GM06990 (cell line): Measurements from ENCODE around the gene SMARCAD1.

Source experiments
- DNase-seq: peaks from one replicate; pipeline ENCODE4 v3.0.0-alpha.2; 2011; ENCODE audit not compliant: insufficient read length; ENCODE audit errors: extremely low read depth
- H3K27me3 ChIP-seq: replicated peaks from 2 replicates; pipeline ENCODE4 v1.6.0; 2011; ENCODE audit warnings: low read length; ENCODE audit not compliant: control insufficient read depth, insufficient read depth
- H3K36me3 ChIP-seq: 2 replicates; pipeline ENCODE4 v1.5.1; 2011; ENCODE audit warnings: low read length; ENCODE audit not compliant: control insufficient read depth, insufficient read depth
- H3K4me3 ChIP-seq: replicated peaks from 2 replicates; pipeline ENCODE4 v1.5.1; 2011; ENCODE audit warnings: low read depth, mild to moderate bottlenecking, control low read depth, low read length
- CTCF ChIP-seq: IDR thresholded peaks from 2 replicates; pipeline ENCODE4 v1.5.1; 2011; ENCODE audit warnings: low read length, control low read depth, mild to moderate bottlenecking, inconsistent platforms; ENCODE audit not compliant: insufficient read depth, poor library complexity, severe bottlenecking

Gene SMARCAD1

GRCh38 chr4:94298725-94299252 lies 91.1 kb downstream of the SMARCAD1 start:
- Histone ChIP-seq H3K36me3 (no peaks in the 10 kb centered on the region), H3K27me3 (no peaks in the 10 kb centered on the region), H3K4me3 (no peak overlapping the region)
- no peak for DNase-seq
- no peak for TF ChIP-seq CTCF

GRCh38 chr4:94302191-94302590 lies 94.5 kb downstream of the SMARCAD1 start:
- Histone ChIP-seq H3K36me3 (no peaks in the 10 kb centered on the region), H3K27me3 (no peaks in the 10 kb centered on the region), H3K4me3 (no peak overlapping the region)
- DNase-seq: no peak
- TF ChIP-seq CTCF: no peak

- DNase-seq: no peak
- TF ChIP-seq CTCF: peak; percentile 57
- no peaks in the 10 kb centered on the region for H3K36me3 ChIP-seq
- H3K4me3 ChIP-seq: no peak overlapping the region
- no peaks in the 10 kb centered on the region for H3K27me3 ChIP-seq
Observed at GRCh38 chr4:94304365-94304971, 96.8 kb downstream of the SMARCAD1 start.

- no peaks in the 10 kb centered on the region for H3K36me3 ChIP-seq
- no peak for TF ChIP-seq CTCF
- no peaks in the 10 kb centered on the region for H3K27me3 ChIP-seq
- DNase-seq: no peak
- no peak overlapping the region for H3K4me3 ChIP-seq
Observed at GRCh38 chr4:94305466-94306225, 98.0 kb downstream of the SMARCAD1 start.

- no peaks in the 10 kb centered on the region for H3K27me3 ChIP-seq
- DNase-seq: no peak
- no peak for TF ChIP-seq CTCF
- H3K36me3 ChIP-seq: no peaks in the 10 kb centered on the region
- no peak overlapping the region for H3K4me3 ChIP-seq
Observed at GRCh38 chr4:94306713-94307112, 99.0 kb downstream of the SMARCAD1 start.
